PC-9 (cell line): Measurements from ENCODE around the gene CDH18.

ENCODE experiments used
- CTCF ChIP-seq: fragments of 200-600 bp; sonication (generic); conservative IDR thresholded peaks from 2 replicates; pipeline ENCODE4 v1.6.1; 2017; ENCODE audit warnings: mixed run types, antibody characterized with exemption, mild to moderate bottlenecking, moderate library complexity
- EZH2 ChIP-seq: fragments of 200-600 bp; sonication (generic); IDR thresholded peaks from 2 replicates; pipeline ENCODE4 v1.8.0; 2017; ENCODE audit warnings: antibody characterized with exemption, low read depth

- TF ChIP-seq CTCF (no peak), EZH2 (no peak)
Measured at GRCh38 chr5:19479562-19479961, 508.4 kb downstream of the CDH18 start.
